Measurements from ENCODE around the gene LIMS2.

Gene LIMS2

GRCh38 chr2:127637236-127637630, 38.1 kb downstream of the LIMS2 start:
- no peak for TF ChIP-seq CTCF (IDR thresholded peaks at IDR 0.05; ENCODE audit: extremely low read depth, missing control alignments)
- no peak for DNase-seq (ENCODE audit: low spot score)

- TF ChIP-seq CTCF (IDR thresholded peaks at IDR 0.05; ENCODE audit: extremely low read depth, missing control alignments), result no peak
- DNase-seq (ENCODE audit: low spot score), result no peak
Observed at GRCh38 chr2:127636248-127637235, 38.8 kb downstream of the LIMS2 start.

GRCh38 chr2:127635380-127636237, 39.7 kb downstream of the LIMS2 start:
- TF ChIP-seq CTCF (IDR thresholded peaks at IDR 0.05; ENCODE audit: extremely low read depth, missing control alignments), result no peak
- DNase-seq (ENCODE audit: low spot score), result no peak

DNA sequence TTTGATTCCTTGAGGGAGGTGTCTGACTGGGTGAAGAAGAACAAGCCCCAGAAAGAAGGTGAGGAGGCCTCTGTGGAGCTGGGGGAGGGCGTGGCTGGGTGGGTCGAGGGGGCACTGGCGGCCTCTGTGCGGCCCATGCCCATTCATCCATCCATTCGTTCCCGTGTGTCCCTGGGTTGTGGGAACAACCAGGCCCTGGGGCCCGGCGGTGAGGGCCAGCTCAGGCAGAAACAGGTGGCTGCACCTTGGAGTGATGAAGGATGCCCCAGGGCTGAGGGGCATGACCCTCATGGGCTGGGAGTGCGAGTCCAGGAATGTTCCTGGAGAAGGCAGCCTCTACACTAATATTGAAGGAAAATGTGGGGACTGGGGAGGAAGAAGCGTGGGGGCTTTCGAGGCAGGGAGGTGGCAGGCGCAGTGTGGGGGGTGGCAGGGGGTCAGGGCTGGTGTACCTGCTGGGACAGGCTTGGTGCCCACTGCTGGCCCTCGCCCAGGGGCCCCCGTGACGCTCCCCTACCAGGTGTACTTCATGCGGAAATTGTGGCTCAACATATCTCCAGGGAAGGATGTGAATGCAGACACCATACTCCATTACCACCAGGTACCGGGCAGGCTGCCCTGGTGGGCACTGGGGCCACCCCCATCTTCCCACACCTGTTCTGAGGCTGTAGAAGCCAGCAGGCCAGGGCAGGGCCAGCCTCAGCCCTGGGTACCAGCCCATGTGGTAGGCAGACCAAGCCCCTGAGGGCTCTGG, 40.5 kb downstream of the LIMS2 start:
- no peak for DNase-seq (ENCODE audit: low spot score)
- TF ChIP-seq CTCF (IDR thresholded peaks at IDR 0.05; ENCODE audit: extremely low read depth, missing control alignments), result no peak

- no peak for TF ChIP-seq CTCF (IDR thresholded peaks at IDR 0.05; ENCODE audit: extremely low read depth, missing control alignments)
- DNase-seq (ENCODE audit: low spot score), result no peak
Observed at GRCh38 chr2:127634066-127634617, 41.2 kb downstream of the LIMS2 start.

- no peak for TF ChIP-seq CTCF (IDR thresholded peaks at IDR 0.05; ENCODE audit: extremely low read depth, missing control alignments)
- DNase-seq (ENCODE audit: low spot score), result no peak
Observed at GRCh38 chr2:127633556-127634065, 41.7 kb downstream of the LIMS2 start.
